GM12864 (cell line): ENCODE results near the gene ICA1.

Experiments used
- DNase-seq: peaks from one replicate; pipeline ENCODE4 v3.0.0-alpha.2; 2011; ENCODE audit warnings: low read depth
- H3K4me3 ChIP-seq: 2 replicates; pipeline ENCODE4 v1.5.1; 2011; ENCODE audit warnings: mild to moderate bottlenecking, low read depth, low read length, control low read depth
- CTCF ChIP-seq: IDR thresholded peaks from 2 replicates; pipeline ENCODE4 v1.5.1; 2011; ENCODE audit warnings: low read depth, mild to moderate bottlenecking, moderate library complexity, low read length, control low read depth, inconsistent platforms; ENCODE audit errors: missing control alignments

The ICA1 gene

GRCh38 chr7:8200316-8200715 is 61.7 kb downstream of the ICA1 start:
- no peak overlapping the region for H3K4me3 ChIP-seq
- TF ChIP-seq CTCF: no peak
- no peak for DNase-seq

- H3K4me3 ChIP-seq: no peak overlapping the region
- no peak for DNase-seq
- no peak for TF ChIP-seq CTCF
Observed at GRCh38 chr7:8197994-8198698, 63.8 kb downstream of the ICA1 start.

- no peak for DNase-seq
- H3K4me3 ChIP-seq: no peak overlapping the region
- TF ChIP-seq CTCF: no peak
Observed at GRCh38 chr7:8192897-8193296, 69.1 kb downstream of the ICA1 start.

GRCh38 chr7:8190119-8190895 is 71.7 kb downstream of the ICA1 start:
- H3K4me3 ChIP-seq: no peak overlapping the region
- DNase-seq: peak; percentile 62
- TF ChIP-seq CTCF: peak; percentile 65

GRCh38 chr7:8189625-8190024 is 72.3 kb downstream of the ICA1 start:
- DNase-seq: no peak
- no peak for TF ChIP-seq CTCF
- no peak overlapping the region for H3K4me3 ChIP-seq

GRCh38 chr7:8185926-8186683 is 75.9 kb downstream of the ICA1 start:
- no peak for TF ChIP-seq CTCF
- no peak for DNase-seq
- no peak overlapping the region for H3K4me3 ChIP-seq
